Measurements from ENCODE around the gene THG1L.

THG1L gene

DNA sequence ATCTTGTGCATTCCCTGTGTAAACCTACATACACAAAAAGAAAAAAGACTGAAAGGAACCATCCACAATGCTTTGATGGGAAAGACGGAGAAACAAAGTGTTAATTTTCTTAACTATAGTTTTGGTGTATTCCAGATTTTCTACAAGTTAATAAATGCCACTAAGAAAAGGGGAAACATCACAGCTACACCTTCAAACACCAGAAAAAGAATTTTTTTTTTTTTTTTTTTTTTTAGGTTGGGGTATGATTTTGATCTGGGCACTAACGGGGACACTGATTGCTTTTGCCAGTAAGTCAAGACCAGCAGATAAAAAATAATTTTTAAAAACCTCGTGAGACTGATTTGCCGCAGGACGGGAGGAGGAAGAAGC lies 334 bp upstream of the THG1L start:
- TF ChIP-seq, protein P1, sequence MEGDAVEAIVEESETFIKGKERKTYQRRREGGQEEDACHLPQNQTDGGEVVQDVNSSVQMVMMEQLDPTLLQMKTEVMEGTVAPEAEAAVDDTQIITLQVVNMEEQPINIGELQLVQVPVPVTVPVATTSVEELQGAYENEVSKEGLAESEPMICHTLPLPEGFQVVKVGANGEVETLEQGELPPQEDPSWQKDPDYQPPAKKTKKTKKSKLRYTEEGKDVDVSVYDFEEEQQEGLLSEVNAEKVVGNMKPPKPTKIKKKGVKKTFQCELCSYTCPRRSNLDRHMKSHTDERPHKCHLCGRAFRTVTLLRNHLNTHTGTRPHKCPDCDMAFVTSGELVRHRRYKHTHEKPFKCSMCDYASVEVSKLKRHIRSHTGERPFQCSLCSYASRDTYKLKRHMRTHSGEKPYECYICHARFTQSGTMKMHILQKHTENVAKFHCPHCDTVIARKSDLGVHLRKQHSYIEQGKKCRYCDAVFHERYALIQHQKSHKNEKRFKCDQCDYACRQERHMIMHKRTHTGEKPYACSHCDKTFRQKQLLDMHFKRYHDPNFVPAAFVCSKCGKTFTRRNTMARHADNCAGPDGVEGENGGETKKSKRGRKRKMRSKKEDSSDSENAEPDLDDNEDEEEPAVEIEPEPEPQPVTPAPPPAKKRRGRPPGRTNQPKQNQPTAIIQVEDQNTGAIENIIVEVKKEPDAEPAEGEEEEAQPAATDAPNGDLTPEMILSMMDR (IDR thresholded peaks at IDR 0.05; ENCODE audit: low read depth, low read length, missing control alignments), result no peak
- no peak for DNase-seq (ENCODE audit: low read depth)
- in situ Hi-C loops (cut with HindIII; ENCODE audit: low sequenced_read_pairs), result no loop called here
- peak overlapping the region; percentile 62 for H3K4me3 ChIP-seq (ENCODE audit: low read depth, low read length)

DNA sequence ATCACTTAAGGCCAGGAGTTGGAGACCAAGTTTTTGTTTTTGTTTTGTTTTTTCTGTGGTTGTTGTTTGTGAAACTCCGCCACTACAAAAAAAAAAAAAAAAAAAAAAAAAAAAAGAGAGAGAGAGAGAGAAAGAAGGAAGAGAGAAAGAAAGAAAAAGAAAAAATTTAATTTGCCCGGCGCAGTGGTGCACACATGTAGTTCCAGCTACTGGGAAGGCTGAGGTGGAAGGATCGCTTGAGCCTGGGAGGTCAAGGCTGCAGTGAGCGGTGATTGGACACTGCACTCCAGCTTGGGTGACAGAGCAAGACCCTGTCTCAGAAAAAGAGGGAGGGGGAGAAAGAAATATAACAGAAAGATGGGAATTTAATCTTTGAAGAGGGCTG lies 902 bp downstream of the THG1L start:
- H3K4me3 ChIP-seq (ENCODE audit: low read depth, low read length), result peak overlapping the region; percentile 62
- no peak for DNase-seq (ENCODE audit: low read depth)
- in situ Hi-C loops (cut with HindIII; ENCODE audit: low sequenced_read_pairs), result no loop called here
- TF ChIP-seq, protein P1 (IDR thresholded peaks at IDR 0.05; ENCODE audit: low read depth, low read length, missing control alignments), result no peak

DNA sequence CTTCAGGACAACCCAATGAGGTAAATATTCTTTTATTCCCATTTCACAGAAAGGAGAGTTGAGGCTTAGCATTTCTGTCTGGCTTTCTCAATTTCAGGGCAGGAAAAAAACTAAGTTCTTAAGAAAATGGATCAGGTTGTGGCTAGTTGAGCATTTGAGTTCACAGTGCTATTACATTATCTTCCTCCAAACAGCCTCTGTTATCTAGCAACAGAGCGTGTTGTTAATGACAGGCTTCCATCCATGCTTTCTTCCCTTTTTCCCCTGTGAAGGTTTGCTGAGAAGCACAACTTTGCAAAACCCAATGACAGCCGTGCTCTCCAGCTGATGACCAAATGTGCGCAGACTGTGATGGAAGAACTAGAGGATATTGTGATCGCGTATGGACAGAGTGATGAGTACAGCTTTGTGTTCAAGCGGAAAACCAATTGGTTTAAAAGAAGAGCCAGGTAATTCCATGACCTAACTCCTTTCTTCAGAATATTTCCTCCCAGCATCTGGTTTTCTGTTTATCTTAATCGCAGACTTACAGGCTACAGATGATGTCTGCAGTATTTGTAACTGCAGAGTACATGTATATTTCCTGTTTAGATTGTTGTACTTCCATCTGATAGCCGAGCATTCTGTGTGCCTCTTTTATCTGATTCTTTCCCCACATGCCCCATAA lies 1.5 kb downstream of the THG1L start:
- DNase-seq (ENCODE audit: low read depth), result no peak
- in situ Hi-C loops (cut with HindIII; ENCODE audit: low sequenced_read_pairs), result no loop called here
- no peak overlapping the region for H3K4me3 ChIP-seq (ENCODE audit: low read depth, low read length)
- TF ChIP-seq, protein P1 (IDR thresholded peaks at IDR 0.05; ENCODE audit: low read depth, low read length, missing control alignments), result no peak

DNA sequence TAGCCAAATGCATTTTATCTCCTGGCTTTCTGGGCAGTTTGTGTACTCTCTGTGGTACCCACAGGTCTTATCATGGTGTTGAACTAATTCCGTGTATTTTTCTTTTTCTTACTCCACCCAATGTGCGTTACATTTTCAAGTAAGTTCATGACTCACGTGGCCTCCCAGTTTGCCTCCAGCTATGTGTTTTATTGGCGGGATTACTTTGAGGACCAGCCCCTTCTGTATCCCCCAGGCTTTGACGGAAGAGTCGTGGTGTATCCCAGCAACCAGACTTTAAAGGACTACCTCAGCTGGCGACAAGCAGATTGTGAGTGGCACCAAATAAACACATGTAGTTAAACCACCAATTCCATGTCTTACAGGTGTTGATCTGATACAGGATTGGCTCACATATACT lies 3.2 kb downstream of the THG1L start:
- DNase-seq (ENCODE audit: low read depth), result no peak
- no peak overlapping the region for H3K4me3 ChIP-seq (ENCODE audit: low read depth, low read length)
- in situ Hi-C loops (cut with HindIII; ENCODE audit: low sequenced_read_pairs), result no loop called here
- TF ChIP-seq, protein P1 (IDR thresholded peaks at IDR 0.05; ENCODE audit: low read depth, low read length, missing control alignments), result no peak

DNA sequence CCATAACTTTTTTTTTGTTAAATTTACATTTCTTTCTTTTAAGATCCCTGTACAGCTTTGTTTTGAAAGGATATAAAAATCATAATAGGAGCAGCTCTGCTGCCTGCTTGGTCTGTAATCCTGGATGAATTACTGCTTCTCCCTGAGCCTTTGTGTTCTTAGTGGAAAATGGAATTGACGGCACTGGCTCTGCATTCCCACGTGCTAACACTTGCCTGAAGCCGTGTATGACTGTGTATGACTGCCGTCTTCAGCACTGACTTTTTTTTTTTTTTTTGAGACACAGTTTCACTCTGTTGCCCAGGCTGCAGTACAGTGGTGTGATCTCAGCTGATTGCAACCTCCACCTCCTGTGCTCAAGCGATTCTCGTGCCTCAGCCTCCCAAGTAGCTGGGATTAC lies 4.8 kb downstream of the THG1L start:
- in situ Hi-C loops (cut with HindIII; ENCODE audit: low sequenced_read_pairs), result no loop called here
- DNase-seq (ENCODE audit: low read depth), result no peak
- no peak overlapping the region for H3K4me3 ChIP-seq (ENCODE audit: low read depth, low read length)
- TF ChIP-seq, protein P1 (IDR thresholded peaks at IDR 0.05; ENCODE audit: low read depth, low read length, missing control alignments), result no peak

DNA sequence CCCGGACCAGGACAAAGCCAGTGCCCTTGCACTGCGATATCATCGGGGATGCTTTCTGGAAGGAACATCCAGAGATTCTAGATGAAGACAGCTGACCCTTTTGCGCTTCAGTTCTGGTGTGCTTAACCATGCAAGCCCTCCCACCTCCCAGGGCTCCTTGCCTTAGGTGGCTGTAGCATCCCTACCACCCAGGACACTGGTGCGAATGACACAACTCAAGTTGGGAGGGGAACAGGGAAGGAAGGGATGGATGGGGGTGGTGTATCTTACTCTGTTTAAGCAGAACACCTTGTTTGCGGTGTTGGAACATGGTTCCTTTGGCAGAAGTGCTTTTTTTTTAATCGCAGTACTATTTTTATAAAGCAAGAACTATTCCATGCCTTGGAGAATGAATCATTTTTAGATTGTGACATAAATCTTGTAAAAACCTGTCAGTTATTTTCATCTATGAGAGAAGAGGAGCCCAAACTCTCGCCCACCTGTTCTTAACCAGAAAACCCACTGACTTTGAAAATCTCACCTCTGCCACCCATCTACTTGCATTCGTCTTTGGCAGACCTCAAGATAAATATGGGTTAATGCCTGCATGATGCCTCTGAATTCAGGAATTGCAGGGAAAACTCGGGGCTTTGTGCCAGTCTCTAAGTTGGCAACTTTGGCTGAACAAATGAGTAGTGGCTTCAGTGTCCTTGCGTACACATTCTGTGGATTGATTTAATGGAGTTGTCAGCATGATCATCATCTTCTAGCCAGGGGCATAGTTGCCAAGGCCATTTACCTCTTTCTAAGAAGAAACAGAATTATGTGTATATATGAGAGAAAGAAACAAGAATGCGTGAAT lies 8.4 kb downstream of the THG1L start:
- TF ChIP-seq, protein P1 (IDR thresholded peaks at IDR 0.05; ENCODE audit: low read depth, low read length, missing control alignments), result no peak
- no peak for DNase-seq (ENCODE audit: low read depth)
- in situ Hi-C loops (cut with HindIII; ENCODE audit: low sequenced_read_pairs), result no loop called here
- H3K4me3 ChIP-seq (ENCODE audit: low read depth, low read length), result no peak overlapping the region

Measured in astrocyte of the cerebellum (primary cell).